MM.1S (cell line): Measurements from ENCODE around the gene OR2A25.

Experiments
- DNase-seq: peaks from one replicate; pipeline ENCODE4 v3.0.0-alpha.2; 2015
- H2AFZ ChIP-seq: fragments of 300-600 bp; sonication (generic); 2 replicates; pipeline ENCODE4 v1.6.0; 2016; ENCODE audit warnings: antibody characterized with exemption, low read length
- H3F3A ChIP-seq: fragments of 300-600 bp; sonication (generic); 2 replicates; pipeline ENCODE4 v1.6.1; 2016; ENCODE audit warnings: mild to moderate bottlenecking, antibody characterized with exemption, low read length, moderate library complexity, mixed read lengths; ENCODE audit not compliant: insufficient read depth
- H3K27ac ChIP-seq: fragments of 300-600 bp; sonication (generic); 2 replicates; pipeline ENCODE4 v1.5.1; 2016; ENCODE audit warnings: mild to moderate bottlenecking, low read length
- H3K27me3 ChIP-seq: fragments of 300-600 bp; sonication (generic); replicated peaks from 2 replicates; pipeline ENCODE4 v1.6.0; 2016; ENCODE audit warnings: low read length; ENCODE audit not compliant: insufficient read depth
- H3K36me3 ChIP-seq: fragments of 300-600 bp; sonication (generic); replicated peaks from 2 replicates; pipeline ENCODE4 v1.6.1; 2016; ENCODE audit warnings: mild to moderate bottlenecking, low read length, mixed read lengths; ENCODE audit not compliant: insufficient read depth
- H3K4me1 ChIP-seq: fragments of 300-600 bp; sonication (generic); 2 replicates; pipeline ENCODE4 v1.6.1; 2016; ENCODE audit warnings: low read length, mixed read lengths
- H3K4me2 ChIP-seq: fragments of 300-600 bp; sonication (generic); 2 replicates; pipeline ENCODE4 v1.6.0; 2016; ENCODE audit warnings: low read depth, low read length
- H3K4me3 ChIP-seq: fragments of 300-600 bp; sonication (generic); 2 replicates; pipeline ENCODE4 v1.5.1; 2016; ENCODE audit warnings: low read length, mixed read lengths
- H3K79me2 ChIP-seq: fragments of 300-600 bp; sonication (generic); 2 replicates; pipeline ENCODE4 v1.6.1; 2016; ENCODE audit warnings: mixed run types, low read length, mixed read lengths
- H3K9ac ChIP-seq: fragments of 300-600 bp; sonication (generic); 2 replicates; pipeline ENCODE4 v1.6.1; 2016; ENCODE audit warnings: low read length, mixed read lengths
- H3K9me2 ChIP-seq: fragments of 300-600 bp; sonication (generic); replicated peaks from 2 replicates; pipeline ENCODE4 v1.6.1; 2016; ENCODE audit warnings: mild to moderate bottlenecking, low read length, mixed read lengths; ENCODE audit not compliant: insufficient read depth
- H3K9me3 ChIP-seq: fragments of 300-600 bp; sonication (generic); replicated peaks from 2 replicates; pipeline ENCODE4 v1.6.1; 2016; ENCODE audit warnings: mild to moderate bottlenecking, low read length, mixed read lengths; ENCODE audit not compliant: insufficient read depth
- H4K20me1 ChIP-seq: fragments of 300-600 bp; sonication (generic); 2 replicates; pipeline ENCODE4 v1.6.1; 2016; ENCODE audit warnings: mild to moderate bottlenecking, low read length, moderate library complexity, mixed read lengths; ENCODE audit not compliant: insufficient read depth
- CTCF ChIP-seq: fragments of 300-600 bp; sonication (generic); IDR thresholded peaks from 2 replicates; pipeline ENCODE4 v1.5.1; 2016; ENCODE audit warnings: antibody characterized with exemption, low read length, mixed read lengths
- EZH2 ChIP-seq: fragments of 300-600 bp; sonication (generic); optimal IDR thresholded peaks from 2 replicates; pipeline ENCODE3; 2017; ENCODE audit warnings: low read depth, mild to moderate bottlenecking, antibody characterized with exemption, low read length, mixed read lengths
- EZH2phosphoT487 ChIP-seq: fragments of 300-600 bp; sonication (generic); IDR thresholded peaks from 2 replicates; pipeline ENCODE4 v1.6.1; 2018; ENCODE audit warnings: antibody characterized with exemption, low read length

OR2A25 gene

GRCh38 chr7:144069511-144069910, at the start of gene OR2A25:
Gene OR2A25, plus strand, starts transcription at chr7:144069811. Its CDS starts 4,409 bp downstream, at chr7:144074220.
- Histone ChIP-seq H3K4me1 (no peaks in the 10 kb centered on the region), H3K4me3 (no peak within 1 kb of the TSS), H3K27me3 (no peaks in the 10 kb centered on the region), H3K9me2 (no peaks in the 10 kb centered on the region), H3K27ac (no peak within 1 kb of the TSS), H3K9me3 (no peaks in the 10 kb centered on the region), H3K4me2 (no peak within 1 kb of the TSS), H3K36me3 (no peaks in the 10 kb centered on the region), H4K20me1 (no peaks in the 10 kb centered on the region), H3K9ac (no peak within 1 kb of the TSS), H3F3A (no peaks in the 10 kb centered on the region), H2AFZ (no peak within 1 kb of the TSS), H3K79me2 (no peaks in the 10 kb centered on the region)
- TF ChIP-seq EZH2phosphoT487, result no peak
- no peak for TF ChIP-seq CTCF
- TF ChIP-seq EZH2, result no peak
- no peak for DNase-seq

- no peak overlapping the region for H3K9ac ChIP-seq
- no peak for TF ChIP-seq EZH2
- no peak for TF ChIP-seq CTCF
- TF ChIP-seq EZH2phosphoT487, result no peak
- no peaks in the 10 kb centered on the region for H3K9me3 ChIP-seq
- H3F3A ChIP-seq, result no peaks in the 10 kb centered on the region
- H4K20me1 ChIP-seq, result no peaks in the 10 kb centered on the region
- H3K4me1 ChIP-seq, result no peaks in the 10 kb centered on the region
- no peaks in the 10 kb centered on the region for H3K9me2 ChIP-seq
- H3K79me2 ChIP-seq, result no peaks in the 10 kb centered on the region
- no peaks in the 10 kb centered on the region for H3K27me3 ChIP-seq
- no peak overlapping the region for H3K4me2 ChIP-seq
- no peak overlapping the region for H3K4me3 ChIP-seq
- DNase-seq, result no peak
- H3K36me3 ChIP-seq, result no peaks in the 10 kb centered on the region
- H3K27ac ChIP-seq, result no peak overlapping the region
- no peak overlapping the region for H2AFZ ChIP-seq
Measured at GRCh38 chr7:144020340-144020739, 49.3 kb upstream of the OR2A25 start.

- H3K27me3 ChIP-seq, result no peaks in the 10 kb centered on the region
- no peak overlapping the region for H3K4me2 ChIP-seq
- H3F3A ChIP-seq, result no peaks in the 10 kb centered on the region
Measured at GRCh38 chr7:144022169-144022568, 47.4 kb upstream of the OR2A25 start.

More at GRCh38 chr7:144022169-144022568, 47.4 kb upstream of the OR2A25 start:
- Histone ChIP-seq H3K79me2 (no peaks in the 10 kb centered on the region), H3K9me3 (no peaks in the 10 kb centered on the region), H3K9ac (no peak overlapping the region), H3K4me1 (no peaks in the 10 kb centered on the region), H3K36me3 (no peaks in the 10 kb centered on the region), H3K27ac (no peak overlapping the region), H3K9me2 (no peaks in the 10 kb centered on the region), H2AFZ (no peak overlapping the region), H3K4me3 (no peak overlapping the region), H4K20me1 (no peaks in the 10 kb centered on the region)
- TF ChIP-seq CTCF (no peak), EZH2 (no peak), EZH2phosphoT487 (no peak)
- DNase-seq, result no peak
